Uterus (tissue), 4 donors: ENCODE measurements around the gene NPEPL1. TPM values are rescaled to one million over a fixed set of nuclear protein-coding genes. Genes with fewer than 3 reads are reported as not detected.
A peak's percentile ranks its signal among the peaks of the same experiment; 100 is the strongest.
"Not testable (repeated sequence)": the region's sequence is repeated elsewhere in the genome, so short reads cannot be mapped to it uniquely, and the experiment has no call there.

Experiments used
- DNase-seq, 2 donors: peaks; one replicate each; pipeline ENCODE4 v3.0.0-alpha.2; 2019 to 2020
- H3K27ac ChIP-seq, 2 donors: fragments of 200-600 bp; sonication (generic); 1 replicate in 1 of 2; 2 replicates in 1 of 2; pipeline ENCODE4 v1.5.1; 2016 to 2018
- H3K27me3 ChIP-seq, 2 donors: fragments of 200-600 bp; sonication (generic); one replicate each; pipeline ENCODE4 v1.5.1; 2018 to 2019; ENCODE audit warnings: control low read depth in 1 of 2
- H3K36me3 ChIP-seq, 2 donors: fragments of 200-600 bp; sonication (generic); one replicate each; pipeline ENCODE4 v1.5.1; 2019; ENCODE audit warnings: control low read depth in 1 of 2
- H3K4me1 ChIP-seq, 2 donors: fragments of 200-600 bp; sonication (generic); one replicate each; pipeline ENCODE4 v1.5.1; 2018 to 2019; ENCODE audit warnings: control low read depth in 1 of 2
- H3K4me3 ChIP-seq, 2 donors: fragments of 200-600 bp; sonication (generic); 1 replicate in 1 of 2; 2 replicates in 1 of 2; pipeline ENCODE4 v1.5.1; 2018 to 2019; ENCODE audit warnings: mild to moderate bottlenecking in 1 of 2
- H3K9me3 ChIP-seq, 2 donors: fragments of 200-600 bp; sonication (generic); one replicate each; pipeline ENCODE4 v1.5.1; 2019; ENCODE audit warnings: control low read depth in 1 of 2
- POLR2A ChIP-seq, 2 donors: fragments of 450-650 bp; IDR thresholded peaks; one replicate each; pipeline ENCODE4 v1.6.1; 2016; ENCODE audit warnings: antibody characterized with exemption in 2 of 2, mild to moderate bottlenecking in 1 of 2, moderate library complexity in 1 of 2
- intact Hi-C: fragments of 100-400 bp; cut with DNase I; formaldehyde crosslinking; loops from one replicate; pipeline ENCODE4 v1.15.1; 2023; ENCODE audit warnings: low total_unique reads
- total RNA-seq, 4 donors: library from RNA; depleted of rRNA in 3 of 4; stranded (reverse); fragments of >200 nt in 3 of 4; gene quantifications; one replicate each; pipeline versions ENCODE4 v1.1.0 to v1.2.4, GENCODE V29; 2014 to 2023
- TF ChIP-seq, protein P1 (sequence below), 4 experiments: fragments of 200-600 bp in 2 of 4; fragments of 450-650 bp in 2 of 4; sonication (generic) in 2 of 4; IDR thresholded peaks; one replicate each; pipeline ENCODE4 v1.5.1; 2016 to 2019; ENCODE audit warnings: antibody characterized with exemption in 4 of 4, mild to moderate bottlenecking in 2 of 4, moderate library complexity in 1 of 4
- donor health status: DM: yes; HTN: yes; CAD: no.

NPEPL1 gene
- total RNA-seq, 4 donors from 2014 or later: 14.1 to 35.2 (median 24.7) TPM

DNA sequence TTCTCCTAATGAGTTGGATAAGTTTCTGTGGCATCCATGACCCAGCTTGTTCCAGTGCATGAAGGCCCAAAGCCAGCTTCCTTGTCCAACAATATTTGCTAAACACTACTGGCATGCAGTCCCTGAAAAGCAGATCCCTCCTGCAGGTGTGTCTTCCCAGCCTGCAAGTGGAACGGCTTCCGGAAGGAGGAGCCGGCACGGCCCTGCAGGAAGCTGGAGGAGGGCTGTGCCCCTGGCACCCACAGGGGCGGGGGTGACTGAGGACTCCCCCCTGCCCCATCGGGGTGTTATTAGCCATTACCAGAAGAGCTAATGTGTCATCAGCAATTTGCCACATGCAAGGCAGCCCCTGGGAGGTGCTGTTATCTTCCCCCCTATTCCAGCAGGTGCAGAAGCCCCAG, 27.4 kb downstream of the NPEPL1 start:
- no peaks in the 10 kb centered on the region for H3K36me3 ChIP-seq
- no peaks in the 10 kb centered on the region for H3K4me1 ChIP-seq
- no peak overlapping the region for H3K27ac ChIP-seq
- peak in 1 of 2 donors; percentile 8 for DNase-seq
- H3K4me3 ChIP-seq: no peak overlapping the region
- TF ChIP-seq, protein P1, sequence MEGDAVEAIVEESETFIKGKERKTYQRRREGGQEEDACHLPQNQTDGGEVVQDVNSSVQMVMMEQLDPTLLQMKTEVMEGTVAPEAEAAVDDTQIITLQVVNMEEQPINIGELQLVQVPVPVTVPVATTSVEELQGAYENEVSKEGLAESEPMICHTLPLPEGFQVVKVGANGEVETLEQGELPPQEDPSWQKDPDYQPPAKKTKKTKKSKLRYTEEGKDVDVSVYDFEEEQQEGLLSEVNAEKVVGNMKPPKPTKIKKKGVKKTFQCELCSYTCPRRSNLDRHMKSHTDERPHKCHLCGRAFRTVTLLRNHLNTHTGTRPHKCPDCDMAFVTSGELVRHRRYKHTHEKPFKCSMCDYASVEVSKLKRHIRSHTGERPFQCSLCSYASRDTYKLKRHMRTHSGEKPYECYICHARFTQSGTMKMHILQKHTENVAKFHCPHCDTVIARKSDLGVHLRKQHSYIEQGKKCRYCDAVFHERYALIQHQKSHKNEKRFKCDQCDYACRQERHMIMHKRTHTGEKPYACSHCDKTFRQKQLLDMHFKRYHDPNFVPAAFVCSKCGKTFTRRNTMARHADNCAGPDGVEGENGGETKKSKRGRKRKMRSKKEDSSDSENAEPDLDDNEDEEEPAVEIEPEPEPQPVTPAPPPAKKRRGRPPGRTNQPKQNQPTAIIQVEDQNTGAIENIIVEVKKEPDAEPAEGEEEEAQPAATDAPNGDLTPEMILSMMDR (IDR thresholded peaks at IDR 0.05): no peak
- no peak for TF ChIP-seq POLR2A (IDR thresholded peaks at IDR 0.05)
- no peaks in the 10 kb centered on the region for H3K9me3 ChIP-seq
- no peaks in the 10 kb centered on the region for H3K27me3 ChIP-seq
- intact Hi-C loops: no loop called here

DNA sequence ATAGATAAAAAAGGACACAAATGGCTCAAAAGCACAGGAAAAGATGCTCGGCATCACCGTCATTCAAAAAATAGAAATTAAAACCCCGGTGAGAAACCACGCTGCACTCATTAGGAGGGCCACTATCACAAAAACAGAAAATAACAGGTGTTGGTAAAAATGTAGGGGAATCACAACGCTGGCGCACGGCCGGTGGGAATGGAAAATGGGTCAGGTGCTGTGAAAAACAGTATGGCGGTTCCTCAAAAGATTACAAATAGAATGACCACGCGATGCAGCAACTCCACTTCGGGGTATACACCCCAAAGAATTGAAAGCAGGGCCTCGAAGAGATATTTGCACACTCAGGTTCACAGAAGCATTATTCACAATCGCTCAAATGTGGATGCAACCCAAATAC, 28.3 kb downstream of the NPEPL1 start:
- intact Hi-C loops: no loop called here
- no peak for TF ChIP-seq POLR2A (IDR thresholded peaks at IDR 0.05)
- TF ChIP-seq, protein P1 (IDR thresholded peaks at IDR 0.05): no peak
- no peaks in the 10 kb centered on the region for H3K36me3 ChIP-seq
- H3K9me3 ChIP-seq: no peaks in the 10 kb centered on the region
- H3K4me1 ChIP-seq: no peaks in the 10 kb centered on the region
- H3K4me3 ChIP-seq: no peak overlapping the region
- H3K27me3 ChIP-seq: no peaks in the 10 kb centered on the region
- no peak for DNase-seq
- no peak overlapping the region for H3K27ac ChIP-seq

DNA sequence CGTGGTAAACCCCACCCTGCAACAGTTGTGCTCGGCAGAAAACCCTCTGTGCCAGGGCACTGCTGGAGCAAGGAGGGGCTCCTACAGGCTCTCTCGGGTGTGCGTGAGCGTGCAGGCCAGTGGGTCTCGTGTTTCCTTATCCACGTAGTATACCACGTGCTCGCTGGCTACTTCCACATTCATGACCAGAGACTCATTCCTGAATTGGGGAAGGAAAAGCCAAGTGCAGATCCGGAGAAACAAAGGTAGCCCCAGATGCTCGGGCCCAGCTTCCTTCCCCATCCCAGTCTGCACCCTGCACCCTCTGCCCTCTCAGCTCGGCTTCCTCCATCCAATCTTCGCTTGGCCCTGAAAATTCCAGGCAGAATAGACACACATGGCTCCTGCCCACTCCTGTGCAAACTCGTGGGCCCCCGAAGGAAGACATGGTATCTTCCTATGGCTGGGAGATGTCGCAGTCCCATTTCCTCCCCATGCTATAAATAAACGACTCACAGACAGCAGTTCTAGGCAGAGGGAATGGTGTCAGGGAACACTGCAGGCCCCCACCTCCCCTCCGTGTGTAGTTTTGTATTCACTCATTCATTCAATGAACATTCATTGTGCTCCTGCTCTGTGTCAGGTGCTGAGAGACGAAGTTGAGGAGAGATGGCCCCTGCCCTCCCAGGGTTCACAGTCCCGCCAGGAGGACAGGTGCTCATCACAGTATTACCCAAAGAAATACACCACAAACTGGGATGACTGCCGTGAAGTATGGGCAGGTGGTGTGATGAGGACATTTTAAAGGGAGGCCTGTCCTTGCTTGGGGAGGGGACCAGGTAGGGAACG, 29.6 kb downstream of the NPEPL1 start:
- H3K4me3 ChIP-seq: no peak overlapping the region
- H3K27ac ChIP-seq: no peak overlapping the region
- H3K4me1 ChIP-seq: no peaks in the 10 kb centered on the region
- peak in 1 of 2 donors; percentile 8 for DNase-seq
- intact Hi-C loops: no loop called here
- H3K27me3 ChIP-seq: no peaks in the 10 kb centered on the region
- TF ChIP-seq, protein P1 (IDR thresholded peaks at IDR 0.05): no peak
- no peak for TF ChIP-seq POLR2A (IDR thresholded peaks at IDR 0.05)
- H3K36me3 ChIP-seq: no peaks in the 10 kb centered on the region
- no peaks in the 10 kb centered on the region for H3K9me3 ChIP-seq

DNA sequence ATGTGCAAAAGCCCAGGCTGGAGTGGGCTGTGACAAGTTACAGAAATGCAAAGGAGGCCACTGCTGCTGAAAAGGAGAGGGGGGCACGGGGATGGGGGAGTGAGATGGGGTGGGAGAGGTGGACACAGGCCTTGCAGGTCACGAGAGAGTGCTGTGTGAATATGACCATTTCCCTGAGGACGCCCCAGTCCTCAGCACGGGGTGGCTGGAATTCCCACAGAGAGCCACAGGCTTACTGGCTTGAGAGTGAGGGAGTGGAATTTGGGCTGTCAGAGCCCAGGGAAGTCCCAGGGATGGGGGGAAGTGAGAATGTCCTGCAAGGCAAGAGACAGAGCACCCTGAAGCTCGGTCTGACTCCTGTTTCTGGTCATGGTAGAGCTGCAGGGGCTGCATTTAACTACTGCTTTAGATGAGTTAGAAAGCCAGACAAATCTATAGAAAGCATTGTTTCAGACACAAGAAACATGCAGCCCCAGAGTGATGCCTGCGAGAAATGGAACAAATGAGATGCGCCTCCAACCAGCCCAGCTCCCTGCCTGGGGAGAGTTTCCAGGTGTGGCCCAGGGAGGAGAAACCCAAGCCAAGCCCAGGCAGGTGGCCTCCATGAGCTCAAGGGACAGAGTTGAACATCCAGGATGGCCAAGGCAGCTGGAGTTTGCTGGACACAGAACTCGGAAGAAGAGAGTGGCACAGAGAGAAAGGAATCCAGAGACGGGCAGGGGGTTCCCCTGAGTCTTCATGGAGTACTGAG, 30.5 kb downstream of the NPEPL1 start:
- Histone ChIP-seq H3K36me3 (no peaks in the 10 kb centered on the region), H3K4me1 (no peaks in the 10 kb centered on the region), H3K4me3 (no peak overlapping the region), H3K27me3 (no peaks in the 10 kb centered on the region), H3K27ac (no peak overlapping the region), H3K9me3 (no peaks in the 10 kb centered on the region)
- peak in 1 of 2 donors; percentile 4 for DNase-seq
- TF ChIP-seq, protein P1 (IDR thresholded peaks at IDR 0.05): no peak
- no peak for TF ChIP-seq POLR2A (IDR thresholded peaks at IDR 0.05)
- intact Hi-C loops: no loop called here

DNA sequence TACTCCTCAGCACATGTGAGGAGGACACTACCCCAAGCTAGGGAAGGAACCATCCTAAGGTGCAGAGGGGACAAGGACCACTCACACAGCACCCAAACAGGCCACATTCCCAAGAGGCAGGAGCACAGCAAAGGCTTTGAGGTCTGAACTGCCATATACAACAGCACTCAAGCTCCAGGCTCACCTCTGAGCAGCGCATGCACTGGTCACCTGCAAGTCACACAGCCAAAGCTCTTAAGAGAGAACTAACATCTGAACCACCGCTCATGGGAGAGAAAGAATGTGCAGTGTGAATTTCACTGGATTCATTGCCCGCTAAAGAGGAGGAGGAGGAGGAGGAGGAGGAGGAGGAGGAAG, 31.0 kb downstream of the NPEPL1 start:
- no peaks in the 10 kb centered on the region for H3K4me1 ChIP-seq
- DNase-seq: no peak
- no peaks in the 10 kb centered on the region for H3K36me3 ChIP-seq
- no peak overlapping the region for H3K27ac ChIP-seq
- TF ChIP-seq POLR2A (IDR thresholded peaks at IDR 0.05): no peak
- TF ChIP-seq, protein P1 (IDR thresholded peaks at IDR 0.05): no peak
- H3K4me3 ChIP-seq: no peak overlapping the region
- intact Hi-C loops: no loop called here
- no peaks in the 10 kb centered on the region for H3K27me3 ChIP-seq
- H3K9me3 ChIP-seq: no peaks in the 10 kb centered on the region

DNA sequence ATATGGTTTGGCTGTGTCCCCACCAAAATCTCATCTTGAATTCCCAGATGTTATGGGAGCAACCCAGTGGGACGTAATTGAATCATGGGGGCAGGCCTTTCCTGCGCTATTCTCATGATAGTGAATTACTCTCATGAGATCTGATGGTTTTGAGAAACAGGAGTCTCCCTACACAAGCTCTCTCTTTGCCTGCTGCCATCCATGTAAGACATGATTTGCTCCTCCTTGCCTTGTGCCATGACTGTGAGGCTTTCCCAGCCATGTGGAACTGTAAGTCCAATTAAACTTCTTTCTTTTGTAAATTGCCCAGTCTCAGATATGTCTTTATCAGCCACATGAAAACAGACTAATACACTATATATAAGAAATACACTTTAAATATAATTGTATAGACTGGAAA, 33.6 kb downstream of the NPEPL1 start:
- H3K36me3 ChIP-seq, H3K9me3 ChIP-seq, H3K27ac ChIP-seq, H3K27me3 ChIP-seq, H3K4me3 ChIP-seq, H3K4me1 ChIP-seq, DNase-seq, intact Hi-C loops: not testable (repeated sequence)
